HepG2 (cell line): Measurements from ENCODE around the gene GDF9. TPM values are rescaled to one million over a fixed set of nuclear protein-coding genes. Genes with fewer than 3 reads are reported as not detected.

Source experiments
- FOSL2 ChIP-seq: sonication (generic); formaldehyde crosslinking; IDR thresholded peaks from 2 replicates; pipeline ENCODE4 v1.4.0; 2020; ENCODE audit warnings: missing genetic modification reagents
- FOXK2 ChIP-seq: fragments of 450-650 bp; IDR thresholded peaks from 2 replicates; pipeline ENCODE4 v1.6.1; 2016
- HNRNPK ChIP-seq: fragments of 200-400 bp; formaldehyde crosslinking; IDR thresholded peaks from 2 replicates; pipeline ENCODE4 v1.6.1; 2018; ENCODE audit warnings: low read length, low read depth, moderate library complexity, mild to moderate bottlenecking; ENCODE audit not compliant: poor library complexity, severe bottlenecking
- KDM1A ChIP-seq: IDR thresholded peaks from 2 replicates; pipeline ENCODE4 v1.6.1; 2016; ENCODE audit warnings: missing compliant biosample characterization
- MNT ChIP-seq: fragments of 450-650 bp; IDR thresholded peaks from 2 replicates; pipeline ENCODE4 v1.6.1; 2016
- NKX3-1 ChIP-seq: sonication (generic); formaldehyde crosslinking; IDR thresholded peaks from 2 replicates; pipeline ENCODE4 v1.5.0; 2020; ENCODE audit warnings: missing genetic modification reagents
- NR1H2 ChIP-seq: sonication (generic); formaldehyde crosslinking; IDR thresholded peaks from 2 replicates; pipeline ENCODE4 v1.8.1; 2022; ENCODE audit warnings: low read depth, missing genetic modification reagents, borderline replicate concordance
- RNF219 ChIP-seq: sonication (generic); formaldehyde crosslinking; IDR thresholded peaks from 2 replicates; pipeline ENCODE4 v1.5.0; 2020; ENCODE audit warnings: mild to moderate bottlenecking, missing genetic modification reagents
- SRSF4 ChIP-seq: fragments of 200-400 bp; formaldehyde crosslinking; IDR thresholded peaks from one replicate; pipeline ENCODE4 v1.6.1; 2018; ENCODE audit warnings: mild to moderate bottlenecking, low read depth, low read length, moderate library complexity; ENCODE audit not compliant: poor library complexity, severe bottlenecking
- THAP7 ChIP-seq: sonication (generic); formaldehyde crosslinking; IDR thresholded peaks from 2 replicates; pipeline ENCODE4 v1.8.1; 2023; ENCODE audit warnings: mild to moderate bottlenecking, missing genetic modification reagents
- U2AF1 ChIP-seq: fragments of 200-400 bp; formaldehyde crosslinking; optimal IDR thresholded peaks from 2 replicates; pipeline ENCODE3; 2017; ENCODE audit warnings: mild to moderate bottlenecking, low read depth, low read length
- ZBTB14 ChIP-seq: sonication (generic); formaldehyde crosslinking; IDR thresholded peaks from 2 replicates; pipeline ENCODE4 v1.4.0; 2020; ENCODE audit warnings: missing genetic modification reagents
- ZBTB38 ChIP-seq: sonication (generic); formaldehyde crosslinking; IDR thresholded peaks from 2 replicates; pipeline ENCODE4 v1.5.1; 2020; ENCODE audit warnings: mild to moderate bottlenecking, missing genetic modification reagents
- ZBTB7A ChIP-seq: sonication (generic); formaldehyde crosslinking; IDR thresholded peaks from 2 replicates; pipeline ENCODE4 v1.8.0; 2022; ENCODE audit warnings: mild to moderate bottlenecking, missing genetic modification reagents
- ZFP90 ChIP-seq: sonication (generic); formaldehyde crosslinking; IDR thresholded peaks from 2 replicates; pipeline ENCODE4 v1.8.0; 2022; ENCODE audit warnings: missing genetic modification reagents, mild to moderate bottlenecking, inconsistent platforms, borderline replicate concordance
- ZMYM4 ChIP-seq: sonication (generic); formaldehyde crosslinking; IDR thresholded peaks from 2 replicates; pipeline ENCODE4 v1.8.1; 2023; ENCODE audit warnings: mild to moderate bottlenecking, missing genetic modification reagents
- ZNF101 ChIP-seq: sonication (generic); formaldehyde crosslinking; IDR thresholded peaks from 2 replicates; pipeline ENCODE4 v1.4.0; 2020; ENCODE audit warnings: mild to moderate bottlenecking, low read depth, missing genetic modification reagents, borderline replicate concordance
- ZNF207 ChIP-seq: fragments of 450-650 bp; IDR thresholded peaks from 2 replicates; pipeline ENCODE4 v1.6.1; 2016; ENCODE audit warnings: antibody characterized with exemption, borderline replicate concordance
- ZNF326 ChIP-seq: sonication (generic); formaldehyde crosslinking; IDR thresholded peaks from 2 replicates; pipeline ENCODE4 v1.4.0; 2020; ENCODE audit warnings: missing genetic modification reagents, borderline replicate concordance
- ZNF589 ChIP-seq: sonication (generic); formaldehyde crosslinking; conservative IDR thresholded peaks from 2 replicates; pipeline ENCODE4 v1.8.0; 2022; ENCODE audit warnings: mild to moderate bottlenecking, moderate library complexity, missing genetic modification reagents
- ZNF616 ChIP-seq: sonication (generic); formaldehyde crosslinking; IDR thresholded peaks from 2 replicates; pipeline ENCODE4 v1.5.0; 2020; ENCODE audit warnings: low read depth, mild to moderate bottlenecking, missing genetic modification reagents
- ZSCAN20 ChIP-seq: sonication (generic); formaldehyde crosslinking; IDR thresholded peaks from 2 replicates; pipeline ENCODE4 v1.4.0; 2020; ENCODE audit warnings: missing genetic modification reagents, mild to moderate bottlenecking, borderline replicate concordance
- polyA plus RNA-seq, 8 experiments: library from polyadenylated mRNA; depleted of rRNA in 3 of 8; stranded (reverse) in 7 of 8; unstranded in 1 of 8; fragments of >200 nt; fragmentation: Illumina TruSeq in 4 of 8; extraction: Trizol in 4 of 8; gene quantifications; 2 replicates each; pipeline versions ENCODE4 v1.2.1 to v1.2.3, GENCODE V29; 2011 to 2016; ENCODE audit warnings: low read depth in 4 of 8, missing spikeins in 1 of 8, mixed read lengths in 1 of 8; ENCODE audit not compliant: insufficient read depth in 1 of 8
- total RNA-seq, 5 experiments: library from RNA; depleted of rRNA; stranded (reverse); fragments of >200 nt; fragmentation: Illumina TruSeq; extraction: Trizol; gene quantifications; 2 replicates each; pipeline ENCODE4 v1.2.3, GENCODE V29; 2016; ENCODE audit warnings: low read depth in 1 of 5
- TF ChIP-seq, protein P1 (sequence below): sonication (generic); formaldehyde crosslinking; IDR thresholded peaks from 2 replicates; pipeline ENCODE4 v1.4.0; 2020; ENCODE audit warnings: missing genetic modification reagents

The GDF9 gene
- total and polyA plus RNA-seq, 2 of the 13 experiments (the other 11 are each of a cell fraction or from before 2014, with no cell fraction given), result 0.33 to 0.38 TPM

GRCh38 chr5:132820162-132820754, 46.0 kb downstream of the GDF9 start (continued):
- no peak for TF ChIP-seq RNF219 (CRISPR knock-in tag)
- TF ChIP-seq ZSCAN20, result no peak
- no peak for TF ChIP-seq HNRNPK
- TF ChIP-seq NR1H2 (CRISPR knock-in tag), result no peak
- no peak for TF ChIP-seq FOSL2 (CRISPR knock-in tag)
- TF ChIP-seq ZBTB7A (CRISPR knock-in tag), result no peak
- no peak for TF ChIP-seq THAP7
- 0 out of 2 replicates have a peak, but pooled peaks have one; percentile 8 for TF ChIP-seq ZBTB38 (CRISPR knock-in tag)
- peak; percentile 25; the same call in 1 of the 2 replicates for TF ChIP-seq ZMYM4 (CRISPR knock-in tag)
- TF ChIP-seq SRSF4, result no peak
- no peak; the same call in 1 of the 2 replicates for TF ChIP-seq ZFP90
- TF ChIP-seq ZNF207, result no peak
- TF ChIP-seq NKX3-1 (CRISPR knock-in tag), result no peak
- TF ChIP-seq, protein P1, sequence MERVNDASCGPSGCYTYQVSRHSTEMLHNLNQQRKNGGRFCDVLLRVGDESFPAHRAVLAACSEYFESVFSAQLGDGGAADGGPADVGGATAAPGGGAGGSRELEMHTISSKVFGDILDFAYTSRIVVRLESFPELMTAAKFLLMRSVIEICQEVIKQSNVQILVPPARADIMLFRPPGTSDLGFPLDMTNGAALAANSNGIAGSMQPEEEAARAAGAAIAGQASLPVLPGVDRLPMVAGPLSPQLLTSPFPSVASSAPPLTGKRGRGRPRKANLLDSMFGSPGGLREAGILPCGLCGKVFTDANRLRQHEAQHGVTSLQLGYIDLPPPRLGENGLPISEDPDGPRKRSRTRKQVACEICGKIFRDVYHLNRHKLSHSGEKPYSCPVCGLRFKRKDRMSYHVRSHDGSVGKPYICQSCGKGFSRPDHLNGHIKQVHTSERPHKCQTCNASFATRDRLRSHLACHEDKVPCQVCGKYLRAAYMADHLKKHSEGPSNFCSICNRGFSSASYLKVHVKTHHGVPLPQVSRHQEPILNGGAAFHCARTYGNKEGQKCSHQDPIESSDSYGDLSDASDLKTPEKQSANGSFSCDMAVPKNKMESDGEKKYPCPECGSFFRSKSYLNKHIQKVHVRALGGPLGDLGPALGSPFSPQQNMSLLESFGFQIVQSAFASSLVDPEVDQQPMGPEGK (CRISPR knock-in tag), result peak; percentile 25; the same call in 1 of the 2 replicates
- no peak for TF ChIP-seq U2AF1
- no peak for TF ChIP-seq ZBTB14 (CRISPR knock-in tag)
- no peak for TF ChIP-seq ZNF326 (CRISPR knock-in tag)
- no peak for TF ChIP-seq ZNF101 (CRISPR knock-in tag)
- no peak for TF ChIP-seq KDM1A (CRISPR knock-in tag)
- TF ChIP-seq ZNF589, result no peak
- TF ChIP-seq FOXK2, result no peak
- no peak for TF ChIP-seq MNT
- TF ChIP-seq ZNF616, result no peak
